Measurements from ENCODE around the gene KIAA1217. TPM values are rescaled to one million over a fixed set of nuclear protein-coding genes. Genes with fewer than 3 reads are reported as not detected.

The KIAA1217 gene
- total and polyA plus RNA-seq, 2 of the 4 experiments (the other 2 are of a cell fraction): 3.4 to 4.4 TPM

DNA sequence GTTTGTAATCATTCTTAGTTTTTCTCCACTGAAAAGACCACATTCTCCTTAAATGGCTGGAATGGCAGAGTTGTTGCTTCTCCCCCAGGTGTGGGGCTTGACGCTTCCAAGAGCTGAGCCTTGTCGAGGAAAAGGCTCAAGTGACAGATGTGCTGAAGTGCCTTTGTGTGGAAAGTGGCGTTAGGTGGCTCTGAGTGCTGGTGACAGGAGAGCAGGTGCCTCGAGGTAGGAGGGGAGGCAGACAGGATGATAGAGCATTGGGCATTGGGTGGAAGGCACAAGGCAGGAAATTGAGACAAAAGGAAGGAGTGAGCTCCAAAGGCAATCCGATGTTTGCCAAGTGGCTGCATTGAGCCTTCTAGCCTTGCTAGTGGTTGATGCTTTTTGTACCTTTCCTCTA, 6.7 kb downstream of the KIAA1217 start:
- H2AK5ac ChIP-seq (ENCODE audit: low read depth, low read length): no peak overlapping the region
- no peaks in the 10 kb centered on the region for H3K9me3 ChIP-seq (ENCODE audit: control insufficient read depth, insufficient read depth, low read length)
- H2AK9ac ChIP-seq (replicated peaks; ENCODE audit: low read depth, low read length, poor library complexity): no peak overlapping the region
- no peak overlapping the region for H2BK120ac ChIP-seq (ENCODE audit: low read depth, low read length)
- H4K5ac ChIP-seq (ENCODE audit: low read depth, low read length): no peak overlapping the region
- no peak overlapping the region for H3K18ac ChIP-seq (ENCODE audit: low read depth, low read length)
- no peak overlapping the region for H3K4ac ChIP-seq (ENCODE audit: low read depth, low read length)
- no peak overlapping the region for H3K23ac ChIP-seq (ENCODE audit: low read depth, low read length)
- H2BK15ac ChIP-seq (ENCODE audit: low read depth, low read length): no peak overlapping the region
- peaks cover 3% of the 10 kb centered on the region; the same call in 1 of the 2 replicates for H3K27me3 ChIP-seq (ENCODE audit: control insufficient read depth, insufficient read depth, low read length)
- no peak overlapping the region for H3K14ac ChIP-seq (replicated peaks; ENCODE audit: low read depth, low read length)
- no peak overlapping the region for H3K27ac ChIP-seq (ENCODE audit: insufficient read depth, low read length)
- no peak overlapping the region for H4K8ac ChIP-seq (ENCODE audit: low read depth in 2 of 2, low read length in 2 of 2)
- no TSS peak for BruUV-seq (replicated peaks)
- no peaks in the 10 kb centered on the region for H3K79me1 ChIP-seq (ENCODE audit: low read depth in 1 of 2, low read length in 2 of 2)
- no peak overlapping the region for H2AFZ ChIP-seq (replicated peaks; ENCODE audit: low read length, poor library complexity)
- intact Hi-C loops (cut with micrococcal nuclease): no loop called here
- H4K91ac ChIP-seq (ENCODE audit: insufficient read depth, low read depth, low read length): no peak overlapping the region
- no peaks in the 10 kb centered on the region for H3K36me3 ChIP-seq (ENCODE audit: control insufficient read depth, insufficient read depth, low read length)
- H3K9me1 ChIP-seq (ENCODE audit: insufficient read depth, low read length): no peaks in the 10 kb centered on the region
- in situ Hi-C loops (cut with MboI; ENCODE audit: low sequenced_read_pairs): loop anchor here (10.0 to 25.0 kb wide), 2 partner anchors 289 to 1053 kb away; no protein-coding TSS in a partner anchor
- ATAC-seq (ENCODE audit: low read depth): no peak
- H3K9ac ChIP-seq (ENCODE audit: low read depth, low read length): no peak overlapping the region
- no peak for TF ChIP-seq CEBPB (IDR thresholded peaks at IDR 0.05; ENCODE audit: low read depth, low read length)
- TF ChIP-seq CHD1 (IDR thresholded peaks at IDR 0.05; ENCODE audit: low read depth, low read length): no peak
- TF ChIP-seq BHLHE40 (IDR thresholded peaks at IDR 0.05; ENCODE audit: low read depth, low read length): no peak
- TF ChIP-seq MAZ (IDR thresholded peaks at IDR 0.05; ENCODE audit: borderline replicate concordance, low read depth, low read length): no peak
- no peak for TF ChIP-seq FOS (IDR thresholded peaks at IDR 0.05; ENCODE audit: low read depth, low read length)
- no peak overlapping the region for H2BK20ac ChIP-seq (ENCODE audit: low read depth, low read length)
- H3K4me2 ChIP-seq (ENCODE audit: low read depth, low read length): no peak overlapping the region
- no peak for DNase-seq
- H4K20me1 ChIP-seq (ENCODE audit: insufficient read depth, low read length): no peaks in the 10 kb centered on the region
- no peak overlapping the region for H3K4me3 ChIP-seq (ENCODE audit: insufficient read depth, low read depth, low read length)
- no peak overlapping the region for H3K56ac ChIP-seq (ENCODE audit: extremely low read depth, insufficient read depth, low read length)
- 42% methylated on average over 3 of the region's 5 CpGs; no CpG with 5 or more reads in 1 of the 2 experiments for WGBS, 2 experiments (ENCODE audit: extremely low coverage in 2 of 2, insufficient read length in 1 of 2)
- CTCF ChIA-PET: no interaction called here
- POLR2A ChIA-PET (ENCODE audit: unreplicated experiment): no interaction called here
- no peaks in the 10 kb centered on the region for H3K4me1 ChIP-seq (ENCODE audit: control insufficient read depth, insufficient read depth, low read length)
- no peak overlapping the region for H2BK5ac ChIP-seq (ENCODE audit: low read depth, low read length, poor library complexity, severe bottlenecking)
- dilution Hi-C loops (cut with HindIII; ENCODE audit: low sequenced_read_pairs, unreplicated experiment): no loop called here
